WTC11 (cell line): ENCODE results near the gene PYGL. TPM values are rescaled to one million over a fixed set of nuclear protein-coding genes. Genes with fewer than 3 reads are reported as not detected.

ENCODE experiments used
- ATAC-seq: fragments of 200-7000 bp; cut with Tn5 transposase; 2 replicates; pipeline ENCODE4 v1.10.0; 2021; ENCODE audit warnings: mild to moderate bottlenecking, moderate library complexity
- CTCF ChIA-PET: fragments of 300-600 bp; sonication (Branson Sonifier 250); formaldehyde crosslinking; loops from one replicate; lab custom pipeline; 2021; ENCODE audit warnings: antibody characterized with exemption; lab: Charles Lee
- POLR2A ChIA-PET: fragments of 350-600 bp; sonication (Branson Sonifier 250); formaldehyde crosslinking; loops from one replicate; lab custom pipeline; 2021; ENCODE audit warnings: antibody characterized with exemption; lab: Charles Lee
- DNase-seq: peaks from one replicate; pipeline ENCODE4 v3.0.0; 2021; ENCODE audit warnings: low spot score
- H3K27ac Mint-ChIP-seq: 2 replicates; pipeline ENCODE4 v1.8.0; 2021; ENCODE audit warnings: mixed read lengths
- H3K27me3 Mint-ChIP-seq: 2 replicates; pipeline ENCODE4 v1.8.0; 2021; ENCODE audit warnings: low read depth, mild to moderate bottlenecking, moderate library complexity, mixed read lengths
- H3K36me3 Mint-ChIP-seq: 2 replicates; pipeline ENCODE4 v1.8.0; 2021; ENCODE audit warnings: mixed read lengths
- H3K4me1 Mint-ChIP-seq: 2 replicates; pipeline ENCODE4 v1.8.0; 2022; ENCODE audit warnings: mixed read lengths
- H3K4me3 Mint-ChIP-seq: 2 replicates; pipeline ENCODE4 v1.8.0; 2021; ENCODE audit warnings: mild to moderate bottlenecking, moderate library complexity, mixed read lengths
- H3K9me3 Mint-ChIP-seq: 2 replicates; pipeline ENCODE4 v1.8.0; 2021; ENCODE audit warnings: mixed read lengths
- CBFB ChIP-seq: sonication (generic); formaldehyde crosslinking; IDR thresholded peaks from 2 replicates; pipeline ENCODE4 v1.8.1; 2022; ENCODE audit warnings: mild to moderate bottlenecking, low read depth, missing genetic modification reagents
- FOXJ3 ChIP-seq: sonication (generic); formaldehyde crosslinking; IDR thresholded peaks from 2 replicates; pipeline ENCODE4 v1.9.0; 2021; ENCODE audit warnings: missing genetic modification reagents, mild to moderate bottlenecking, borderline replicate concordance
- HMGA2 ChIP-seq: fragments of 250-450 bp; sonication (Bioruptor Pico); IDR thresholded peaks from 2 replicates; pipeline ENCODE4 v1.4.0; 2021; ENCODE audit warnings: mild to moderate bottlenecking, moderate library complexity
- JAZF1 ChIP-seq: fragments of 250-450 bp; sonication (Bioruptor Pico); IDR thresholded peaks from 2 replicates; pipeline ENCODE4 v1.9.0; 2021; ENCODE audit warnings: moderate library complexity, mild to moderate bottlenecking, inconsistent platforms
- NFE2L1 ChIP-seq: sonication (generic); formaldehyde crosslinking; IDR thresholded peaks from 2 replicates; pipeline ENCODE4 v1.8.1; 2023; ENCODE audit warnings: missing genetic modification reagents
- NFYB ChIP-seq: sonication (generic); formaldehyde crosslinking; conservative IDR thresholded peaks from 2 replicates; pipeline ENCODE4 v1.8.0; 2022; ENCODE audit warnings: low read depth, missing genetic modification reagents
- NR1H2 ChIP-seq: sonication (generic); formaldehyde crosslinking; IDR thresholded peaks from 2 replicates; pipeline ENCODE4 v1.9.0; 2021; ENCODE audit warnings: mild to moderate bottlenecking, moderate library complexity, missing genetic modification reagents
- RELA ChIP-seq: sonication (generic); formaldehyde crosslinking; IDR thresholded peaks from 2 replicates; pipeline ENCODE4 v1.8.1; 2022; ENCODE audit warnings: missing genetic modification reagents, mild to moderate bottlenecking, borderline replicate concordance
- SMAD3 ChIP-seq: sonication (generic); formaldehyde crosslinking; IDR thresholded peaks from 2 replicates; pipeline ENCODE4 v1.8.0; 2022; ENCODE audit warnings: missing genetic modification reagents, mild to moderate bottlenecking, borderline replicate concordance
- TEAD4 ChIP-seq: sonication (generic); formaldehyde crosslinking; IDR thresholded peaks from 2 replicates; pipeline ENCODE4 v1.8.0; 2022; ENCODE audit warnings: mild to moderate bottlenecking, missing genetic modification reagents
- TP53 ChIP-seq: sonication (generic); formaldehyde crosslinking; IDR thresholded peaks from 2 replicates; pipeline ENCODE4 v1.8.1; 2023; ENCODE audit warnings: mild to moderate bottlenecking, missing genetic modification reagents
- ZNF138 ChIP-seq: sonication (generic); formaldehyde crosslinking; conservative IDR thresholded peaks from 2 replicates; pipeline ENCODE4 v1.8.1; 2022; ENCODE audit warnings: mild to moderate bottlenecking, moderate library complexity, missing genetic modification reagents
- ZNF232 ChIP-seq: sonication (generic); formaldehyde crosslinking; IDR thresholded peaks from 2 replicates; pipeline ENCODE4 v1.8.0; 2022; ENCODE audit warnings: mild to moderate bottlenecking, missing genetic modification reagents
- ZNF263 ChIP-seq: sonication (generic); formaldehyde crosslinking; IDR thresholded peaks from 2 replicates; pipeline ENCODE4 v1.8.1; 2022; ENCODE audit warnings: low read depth, mild to moderate bottlenecking, moderate library complexity, missing genetic modification reagents
- total RNA-seq: library from RNA; stranded (reverse); gene quantifications from 3 replicates; pipeline ENCODE4 v1.2.3, GENCODE V29; 2021
- TF ChIP-seq, protein P1 (sequence below): sonication (generic); formaldehyde crosslinking; conservative IDR thresholded peaks from 2 replicates; pipeline ENCODE4 v1.8.1; 2023; ENCODE audit warnings: mild to moderate bottlenecking, low read depth, missing genetic modification reagents, moderate library complexity
- TF ChIP-seq, protein P2 (sequence below): sonication (generic); formaldehyde crosslinking; IDR thresholded peaks from 2 replicates; pipeline ENCODE4 v1.8.1; 2023; ENCODE audit warnings: mild to moderate bottlenecking, missing genetic modification reagents, moderate library complexity
- TF ChIP-seq, protein P3 (sequence below): sonication (generic); formaldehyde crosslinking; IDR thresholded peaks from 2 replicates; pipeline ENCODE4 v1.8.1; 2023; ENCODE audit warnings: mild to moderate bottlenecking, missing genetic modification reagents
- TF ChIP-seq, protein P4 (sequence below): sonication (generic); formaldehyde crosslinking; IDR thresholded peaks from 2 replicates; pipeline ENCODE4 v1.8.1; 2022; ENCODE audit warnings: missing genetic modification reagents, borderline replicate concordance
- TF ChIP-seq, protein P5 (sequence below): sonication (generic); formaldehyde crosslinking; IDR thresholded peaks from 2 replicates; pipeline ENCODE4 v1.8.1; 2023; ENCODE audit warnings: mild to moderate bottlenecking, missing genetic modification reagents, borderline replicate concordance
- TF ChIP-seq, protein P6 (sequence below): sonication (generic); formaldehyde crosslinking; IDR thresholded peaks from 2 replicates; pipeline ENCODE4 v1.8.1; 2023; ENCODE audit warnings: mild to moderate bottlenecking, moderate library complexity, missing genetic modification reagents

The PYGL gene
- total RNA-seq, 1 experiment from 2014 or later = 81.0 TPM

DNA sequence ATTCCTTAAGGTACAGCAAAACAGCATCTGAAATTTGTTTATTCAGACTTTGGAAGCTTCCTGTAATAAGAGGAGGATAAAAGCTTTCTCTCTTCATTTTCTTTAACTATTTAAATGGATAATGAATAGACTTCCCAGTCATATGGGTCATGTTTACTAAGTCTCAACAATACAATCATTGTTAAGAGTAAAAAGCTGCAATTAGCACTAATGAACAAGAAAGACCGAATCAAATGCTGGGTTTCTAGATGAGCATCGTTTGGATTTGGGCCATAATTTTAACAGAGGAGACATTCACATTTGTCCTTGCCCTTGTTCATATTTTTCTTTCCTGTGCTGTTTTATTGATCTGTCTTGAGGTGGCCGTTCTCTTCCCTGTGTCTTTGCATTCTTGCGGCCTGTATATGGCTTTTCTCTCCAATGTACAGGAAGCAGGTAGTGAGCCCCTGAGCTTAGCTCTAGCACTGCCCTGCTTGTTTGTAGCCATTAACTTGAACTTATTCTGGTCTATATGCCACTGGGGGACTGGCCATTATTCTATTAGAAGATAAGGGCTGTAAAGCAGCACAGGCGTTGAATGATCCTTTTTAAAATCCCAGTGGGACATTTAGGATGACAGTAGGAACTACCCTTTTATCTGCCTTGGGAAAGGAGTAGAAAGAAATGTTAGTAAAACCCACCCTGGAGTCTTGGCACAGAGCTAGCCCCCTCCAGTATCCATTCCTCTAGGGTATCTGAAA is 37.8 kb downstream of the PYGL start:
- TF ChIP-seq JAZF1 (CRISPR knock-in tag) (no peak), NR1H2 (CRISPR knock-in tag) (no peak), TP53 (CRISPR knock-in tag) (no peak), ZNF263 (CRISPR knock-in tag) (no peak), NFYB (CRISPR knock-in tag) (no peak), NFE2L1 (CRISPR knock-in tag) (no peak), FOXJ3 (CRISPR knock-in tag) (no peak)
- TF ChIP-seq, protein P1, sequence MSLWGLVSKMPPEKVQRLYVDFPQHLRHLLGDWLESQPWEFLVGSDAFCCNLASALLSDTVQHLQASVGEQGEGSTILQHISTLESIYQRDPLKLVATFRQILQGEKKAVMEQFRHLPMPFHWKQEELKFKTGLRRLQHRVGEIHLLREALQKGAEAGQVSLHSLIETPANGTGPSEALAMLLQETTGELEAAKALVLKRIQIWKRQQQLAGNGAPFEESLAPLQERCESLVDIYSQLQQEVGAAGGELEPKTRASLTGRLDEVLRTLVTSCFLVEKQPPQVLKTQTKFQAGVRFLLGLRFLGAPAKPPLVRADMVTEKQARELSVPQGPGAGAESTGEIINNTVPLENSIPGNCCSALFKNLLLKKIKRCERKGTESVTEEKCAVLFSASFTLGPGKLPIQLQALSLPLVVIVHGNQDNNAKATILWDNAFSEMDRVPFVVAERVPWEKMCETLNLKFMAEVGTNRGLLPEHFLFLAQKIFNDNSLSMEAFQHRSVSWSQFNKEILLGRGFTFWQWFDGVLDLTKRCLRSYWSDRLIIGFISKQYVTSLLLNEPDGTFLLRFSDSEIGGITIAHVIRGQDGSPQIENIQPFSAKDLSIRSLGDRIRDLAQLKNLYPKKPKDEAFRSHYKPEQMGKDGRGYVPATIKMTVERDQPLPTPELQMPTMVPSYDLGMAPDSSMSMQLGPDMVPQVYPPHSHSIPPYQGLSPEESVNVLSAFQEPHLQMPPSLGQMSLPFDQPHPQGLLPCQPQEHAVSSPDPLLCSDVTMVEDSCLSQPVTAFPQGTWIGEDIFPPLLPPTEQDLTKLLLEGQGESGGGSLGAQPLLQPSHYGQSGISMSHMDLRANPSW = no peak
- TF ChIP-seq, protein P2, sequence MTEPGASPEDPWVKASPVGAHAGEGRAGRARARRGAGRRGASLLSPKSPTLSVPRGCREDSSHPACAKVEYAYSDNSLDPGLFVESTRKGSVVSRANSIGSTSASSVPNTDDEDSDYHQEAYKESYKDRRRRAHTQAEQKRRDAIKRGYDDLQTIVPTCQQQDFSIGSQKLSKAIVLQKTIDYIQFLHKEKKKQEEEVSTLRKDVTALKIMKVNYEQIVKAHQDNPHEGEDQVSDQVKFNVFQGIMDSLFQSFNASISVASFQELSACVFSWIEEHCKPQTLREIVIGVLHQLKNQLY (CRISPR knock-in tag) = no peak
- TF ChIP-seq, protein P3, sequence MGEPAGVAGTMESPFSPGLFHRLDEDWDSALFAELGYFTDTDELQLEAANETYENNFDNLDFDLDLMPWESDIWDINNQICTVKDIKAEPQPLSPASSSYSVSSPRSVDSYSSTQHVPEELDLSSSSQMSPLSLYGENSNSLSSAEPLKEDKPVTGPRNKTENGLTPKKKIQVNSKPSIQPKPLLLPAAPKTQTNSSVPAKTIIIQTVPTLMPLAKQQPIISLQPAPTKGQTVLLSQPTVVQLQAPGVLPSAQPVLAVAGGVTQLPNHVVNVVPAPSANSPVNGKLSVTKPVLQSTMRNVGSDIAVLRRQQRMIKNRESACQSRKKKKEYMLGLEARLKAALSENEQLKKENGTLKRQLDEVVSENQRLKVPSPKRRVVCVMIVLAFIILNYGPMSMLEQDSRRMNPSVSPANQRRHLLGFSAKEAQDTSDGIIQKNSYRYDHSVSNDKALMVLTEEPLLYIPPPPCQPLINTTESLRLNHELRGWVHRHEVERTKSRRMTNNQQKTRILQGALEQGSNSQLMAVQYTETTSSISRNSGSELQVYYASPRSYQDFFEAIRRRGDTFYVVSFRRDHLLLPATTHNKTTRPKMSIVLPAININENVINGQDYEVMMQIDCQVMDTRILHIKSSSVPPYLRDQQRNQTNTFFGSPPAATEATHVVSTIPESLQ (CRISPR knock-in tag) = no peak
- Mint-ChIP-seq H3K27me3 (no peaks in the 10 kb centered on the region), H3K4me3 (no peak overlapping the region), H3K36me3 (peaks cover 89% of the 10 kb centered on the region), H3K27ac (peak overlapping the region; percentile 29), H3K9me3 (peaks cover 15% of the 10 kb centered on the region), H3K4me1 (peaks cover 62% of the 10 kb centered on the region)
- no peak for ATAC-seq
- no peak for DNase-seq
- POLR2A ChIA-PET = no interaction called here
- CTCF ChIA-PET = interaction anchor here (1.3 kb wide), 1 partner anchor 46 kb away, joined by 3 read pairs; no protein-coding TSS in a partner anchor

DNA sequence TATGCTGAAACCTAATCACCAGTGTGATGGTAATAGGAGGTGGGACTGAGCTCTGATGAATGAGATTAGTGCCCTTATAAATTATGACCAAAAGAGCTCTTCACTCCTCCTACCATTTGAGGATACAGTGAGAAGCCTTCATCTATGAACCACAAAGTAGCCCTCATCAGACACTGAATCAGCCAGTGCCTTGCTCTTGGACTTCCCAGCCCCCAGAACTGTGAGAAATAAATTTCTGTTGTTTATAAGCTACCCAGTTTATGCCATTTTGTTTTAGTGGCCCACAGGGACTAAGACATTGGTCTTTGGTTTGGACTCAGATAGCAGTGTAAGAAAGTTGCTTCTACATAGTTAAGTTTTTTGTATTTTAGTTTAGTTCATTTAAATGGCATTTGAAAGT is 39.6 kb downstream of the PYGL start:
- ChIA-PET POLR2A (no interaction called here), CTCF (interaction anchor here (0.6 to 1.2 kb wide), 3 partner anchors 20 to 131 kb away, joined by 3 to 7 read pairs (median 4); no protein-coding TSS in a partner anchor)
- DNase-seq = no peak
- Mint-ChIP-seq H3K9me3 (peaks cover 15% of the 10 kb centered on the region), H3K36me3 (peaks cover 80% of the 10 kb centered on the region), H3K27me3 (no peaks in the 10 kb centered on the region), H3K27ac (no peak overlapping the region), H3K4me3 (no peak overlapping the region), H3K4me1 (peaks cover 53% of the 10 kb centered on the region)
- ATAC-seq = no peak
- no peak for TF ChIP-seq HMGA2
- TF ChIP-seq FOXJ3 (CRISPR knock-in tag) = no peak
- TF ChIP-seq, protein P4, sequence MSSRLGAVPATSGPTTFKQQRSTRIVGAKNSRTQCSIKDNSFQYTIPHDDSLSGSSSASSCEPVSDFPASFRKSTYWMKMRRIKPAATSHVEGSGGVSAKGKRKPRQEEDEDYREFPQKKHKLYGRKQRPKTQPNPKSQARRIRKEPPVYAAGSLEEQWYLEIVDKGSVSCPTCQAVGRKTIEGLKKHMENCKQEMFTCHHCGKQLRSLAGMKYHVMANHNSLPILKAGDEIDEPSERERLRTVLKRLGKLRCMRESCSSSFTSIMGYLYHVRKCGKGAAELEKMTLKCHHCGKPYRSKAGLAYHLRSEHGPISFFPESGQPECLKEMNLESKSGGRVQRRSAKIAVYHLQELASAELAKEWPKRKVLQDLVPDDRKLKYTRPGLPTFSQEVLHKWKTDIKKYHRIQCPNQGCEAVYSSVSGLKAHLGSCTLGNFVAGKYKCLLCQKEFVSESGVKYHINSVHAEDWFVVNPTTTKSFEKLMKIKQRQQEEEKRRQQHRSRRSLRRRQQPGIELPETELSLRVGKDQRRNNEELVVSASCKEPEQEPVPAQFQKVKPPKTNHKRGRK (CRISPR knock-in tag) = no peak
- TF ChIP-seq, protein P5, sequence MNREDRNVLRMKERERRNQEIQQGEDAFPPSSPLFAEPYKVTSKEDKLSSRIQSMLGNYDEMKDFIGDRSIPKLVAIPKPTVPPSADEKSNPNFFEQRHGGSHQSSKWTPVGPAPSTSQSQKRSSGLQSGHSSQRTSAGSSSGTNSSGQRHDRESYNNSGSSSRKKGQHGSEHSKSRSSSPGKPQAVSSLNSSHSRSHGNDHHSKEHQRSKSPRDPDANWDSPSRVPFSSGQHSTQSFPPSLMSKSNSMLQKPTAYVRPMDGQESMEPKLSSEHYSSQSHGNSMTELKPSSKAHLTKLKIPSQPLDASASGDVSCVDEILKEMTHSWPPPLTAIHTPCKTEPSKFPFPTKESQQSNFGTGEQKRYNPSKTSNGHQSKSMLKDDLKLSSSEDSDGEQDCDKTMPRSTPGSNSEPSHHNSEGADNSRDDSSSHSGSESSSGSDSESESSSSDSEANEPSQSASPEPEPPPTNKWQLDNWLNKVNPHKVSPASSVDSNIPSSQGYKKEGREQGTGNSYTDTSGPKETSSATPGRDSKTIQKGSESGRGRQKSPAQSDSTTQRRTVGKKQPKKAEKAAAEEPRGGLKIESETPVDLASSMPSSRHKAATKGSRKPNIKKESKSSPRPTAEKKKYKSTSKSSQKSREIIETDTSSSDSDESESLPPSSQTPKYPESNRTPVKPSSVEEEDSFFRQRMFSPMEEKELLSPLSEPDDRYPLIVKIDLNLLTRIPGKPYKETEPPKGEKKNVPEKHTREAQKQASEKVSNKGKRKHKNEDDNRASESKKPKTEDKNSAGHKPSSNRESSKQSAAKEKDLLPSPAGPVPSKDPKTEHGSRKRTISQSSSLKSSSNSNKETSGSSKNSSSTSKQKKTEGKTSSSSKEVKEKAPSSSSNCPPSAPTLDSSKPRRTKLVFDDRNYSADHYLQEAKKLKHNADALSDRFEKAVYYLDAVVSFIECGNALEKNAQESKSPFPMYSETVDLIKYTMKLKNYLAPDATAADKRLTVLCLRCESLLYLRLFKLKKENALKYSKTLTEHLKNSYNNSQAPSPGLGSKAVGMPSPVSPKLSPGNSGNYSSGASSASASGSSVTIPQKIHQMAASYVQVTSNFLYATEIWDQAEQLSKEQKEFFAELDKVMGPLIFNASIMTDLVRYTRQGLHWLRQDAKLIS (CRISPR knock-in tag) = no peak
- TF ChIP-seq RELA (CRISPR knock-in tag) = no peak
- no peak for TF ChIP-seq TEAD4 (CRISPR knock-in tag)
- TF ChIP-seq, protein P6, sequence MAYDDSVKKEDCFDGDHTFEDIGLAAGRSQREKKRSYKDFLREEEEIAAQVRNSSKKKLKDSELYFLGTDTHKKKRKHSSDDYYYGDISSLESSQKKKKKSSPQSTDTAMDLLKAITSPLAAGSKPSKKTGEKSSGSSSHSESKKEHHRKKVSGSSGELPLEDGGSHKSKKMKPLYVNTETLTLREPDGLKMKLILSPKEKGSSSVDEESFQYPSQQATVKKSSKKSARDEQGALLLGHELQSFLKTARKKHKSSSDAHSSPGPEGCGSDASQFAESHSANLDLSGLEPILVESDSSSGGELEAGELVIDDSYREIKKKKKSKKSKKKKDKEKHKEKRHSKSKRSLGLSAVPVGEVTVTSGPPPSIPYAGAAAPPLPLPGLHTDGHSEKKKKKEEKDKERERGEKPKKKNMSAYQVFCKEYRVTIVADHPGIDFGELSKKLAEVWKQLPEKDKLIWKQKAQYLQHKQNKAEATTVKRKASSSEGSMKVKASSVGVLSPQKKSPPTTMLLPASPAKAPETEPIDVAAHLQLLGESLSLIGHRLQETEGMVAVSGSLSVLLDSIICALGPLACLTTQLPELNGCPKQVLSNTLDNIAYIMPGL (CRISPR knock-in tag) = no peak
- TF ChIP-seq SMAD3 (CRISPR knock-in tag) = no peak
- no peak for TF ChIP-seq CBFB (CRISPR knock-in tag)
- no peak for TF ChIP-seq ZNF232
- no peak for TF ChIP-seq NR1H2 (CRISPR knock-in tag)
- TF ChIP-seq ZNF138 (CRISPR knock-in tag) = no peak
